ENCODE data around the gene SPECC1. TPM values are rescaled to one million over a fixed set of nuclear protein-coding genes. Genes with fewer than 3 reads are reported as not detected.
"Not testable (repeated sequence)": the region's sequence is repeated elsewhere in the genome, so short reads cannot be mapped to it uniquely, and the experiment has no call there.

The SPECC1 gene
- total RNA-seq, 1 donor from 2014 or later, result 7.5 TPM

DNA sequence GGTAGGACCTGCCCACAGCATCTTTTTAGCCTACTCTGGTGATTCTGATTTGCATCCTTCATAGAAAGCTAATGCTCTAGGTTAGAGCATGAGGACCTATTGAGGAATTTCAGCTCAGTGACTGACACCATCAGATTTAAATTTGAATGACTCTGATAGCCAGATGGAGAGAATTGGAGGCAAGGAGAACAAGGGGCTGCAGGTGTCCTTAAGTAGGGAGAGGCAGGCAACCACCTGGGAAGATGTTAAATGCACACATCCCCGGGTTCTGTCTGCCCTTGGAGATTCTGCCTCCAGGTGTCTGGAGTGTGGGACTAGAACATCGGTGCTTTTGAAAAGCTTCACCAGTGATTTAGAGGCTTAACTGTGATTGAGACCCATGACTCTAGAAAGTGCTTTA is 221.8 kb downstream of the SPECC1 start:
- intact Hi-C loops (cut with micrococcal nuclease), result loop anchor here (10.0 kb wide), 1 partner anchor 624 kb away; no protein-coding TSS in a partner anchor
- no peak for TF ChIP-seq CTCF (IDR thresholded peaks at IDR 0.05)
- H3K4me1 Mint-ChIP-seq, result no peaks in the 10 kb centered on the region
- H3K27ac Mint-ChIP-seq, result no peak overlapping the region
- ChIA-PET CTCF (no interaction called here), POLR2A (no interaction called here)
- H3K27me3 Mint-ChIP-seq, result no peaks in the 10 kb centered on the region
- ATAC-seq (ENCODE audit: low read depth), result no peak
- H3K36me3 Mint-ChIP-seq (ENCODE audit: low read depth), result peaks cover 14% of the 10 kb centered on the region
- no peaks in the 10 kb centered on the region for H3K9me3 Mint-ChIP-seq
- H3K4me3 Mint-ChIP-seq, result no peak overlapping the region
- DNase-seq, result no peak

GRCh38 chr17:20232611-20233010 is 223.5 kb downstream of the SPECC1 start:
- H3K27ac Mint-ChIP-seq, result no peak overlapping the region
- intact Hi-C loops (cut with micrococcal nuclease), result loop anchor here (10.0 kb wide), 1 partner anchor 622 kb away; no protein-coding TSS in a partner anchor
- POLR2A ChIA-PET, result no interaction called here

DNA sequence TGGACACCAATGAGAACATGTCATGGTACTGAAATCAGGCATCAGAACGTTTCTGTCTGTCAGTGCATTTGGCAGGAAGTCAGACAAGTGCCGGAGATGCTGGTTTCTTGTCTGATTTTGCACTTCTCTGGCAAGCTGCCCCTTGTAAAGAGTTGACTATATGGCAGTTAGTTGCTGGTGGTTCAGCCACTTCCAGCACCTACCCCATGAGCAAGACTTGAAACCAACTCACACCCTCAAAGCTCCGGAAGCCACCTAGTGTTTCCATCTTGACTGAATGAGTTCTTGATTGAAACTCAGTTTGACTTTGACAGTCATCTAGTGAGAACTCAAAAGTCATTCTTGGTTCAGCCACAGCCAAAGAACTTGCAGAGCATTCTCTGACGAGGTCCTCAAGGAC is 225.1 kb downstream of the SPECC1 start:
- DNase-seq (no peak), ATAC-seq (ENCODE audit: low read depth) (no peak)
- no peak overlapping the region for H3K27ac Mint-ChIP-seq
- no peak overlapping the region for H3K4me3 Mint-ChIP-seq
- no peak for TF ChIP-seq CTCF (IDR thresholded peaks at IDR 0.05)
- intact Hi-C loops (cut with micrococcal nuclease), result loop anchor here (10.0 kb wide), 1 partner anchor 621 kb away; no protein-coding TSS in a partner anchor
- H3K9me3 Mint-ChIP-seq, result no peaks in the 10 kb centered on the region
- H3K27me3 Mint-ChIP-seq, result no peaks in the 10 kb centered on the region
- H3K4me1 Mint-ChIP-seq, result no peaks in the 10 kb centered on the region
- ChIA-PET POLR2A (no interaction called here), CTCF (no interaction called here)
- H3K36me3 Mint-ChIP-seq (ENCODE audit: low read depth), result peaks cover 7% of the 10 kb centered on the region

More at GRCh38 chr17:20232611-20233010, 223.5 kb downstream of the SPECC1 start:
- CTCF ChIA-PET, result no interaction called here
- H3K4me1 Mint-ChIP-seq, result no peaks in the 10 kb centered on the region
- no peak overlapping the region for H3K4me3 Mint-ChIP-seq
- H3K36me3 Mint-ChIP-seq (ENCODE audit: low read depth), result peaks cover 10% of the 10 kb centered on the region
- DNase-seq (no peak), ATAC-seq (ENCODE audit: low read depth) (no peak)
- TF ChIP-seq CTCF (IDR thresholded peaks at IDR 0.05), result no peak
- H3K27me3 Mint-ChIP-seq, result no peaks in the 10 kb centered on the region
- H3K9me3 Mint-ChIP-seq, result no peaks in the 10 kb centered on the region

GRCh38 chr17:20235747-20236146 is 226.6 kb downstream of the SPECC1 start:
- Mint-ChIP-seq H3K36me3 (ENCODE audit: low read depth) (peaks cover 7% of the 10 kb centered on the region), H3K27me3 (no peaks in the 10 kb centered on the region), H3K9me3 (no peaks in the 10 kb centered on the region), H3K27ac (no peak overlapping the region), H3K4me3 (no peak overlapping the region), H3K4me1 (no peaks in the 10 kb centered on the region)
- DNase-seq, result no peak
- CTCF ChIA-PET, result no interaction called here
- no peak for TF ChIP-seq CTCF (IDR thresholded peaks at IDR 0.05)
- intact Hi-C loops (cut with micrococcal nuclease), result loop anchor here (10.0 kb wide), 1 partner anchor 619 kb away; no protein-coding TSS in a partner anchor
- POLR2A ChIA-PET, result no interaction called here
- no peak for ATAC-seq (ENCODE audit: low read depth)

DNA sequence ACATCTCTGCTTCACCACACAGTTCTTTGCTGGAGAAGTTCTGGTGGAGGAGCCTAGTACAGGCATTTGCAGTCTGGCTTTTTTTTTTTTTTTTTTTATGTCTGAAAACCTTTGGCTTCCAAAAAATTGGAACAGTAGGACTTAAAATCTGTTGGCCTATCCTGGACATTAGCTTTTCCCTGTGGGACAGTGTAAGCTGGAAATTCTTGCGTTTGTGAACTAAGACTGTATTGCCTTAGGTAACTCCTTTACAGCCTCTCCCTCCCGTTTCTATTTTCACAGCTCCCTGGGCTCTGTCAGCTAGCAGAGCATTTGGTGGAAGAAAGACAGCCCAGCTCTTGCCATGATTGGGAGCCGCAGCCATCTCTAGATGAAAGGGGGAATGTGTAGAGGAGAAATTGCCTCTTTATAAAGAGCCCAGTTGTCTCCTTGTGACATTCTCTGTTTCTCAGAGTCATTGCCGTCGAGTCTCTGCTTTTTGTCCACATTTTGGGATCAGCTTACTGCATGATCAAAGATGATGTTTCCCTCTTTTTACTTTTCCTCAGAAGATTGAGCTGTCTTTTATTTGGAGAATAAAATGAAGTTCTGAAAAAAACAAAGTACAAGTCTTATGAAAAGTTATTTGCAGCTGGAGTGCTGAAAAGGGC is 227.5 kb downstream of the SPECC1 start:
- TF ChIP-seq CTCF (IDR thresholded peaks at IDR 0.05), result no peak
- no peak overlapping the region for H3K27ac Mint-ChIP-seq
- ChIA-PET POLR2A (no interaction called here), CTCF (no interaction called here)
- no peaks in the 10 kb centered on the region for H3K4me1 Mint-ChIP-seq
- ATAC-seq (ENCODE audit: low read depth), result no peak
- H3K4me3 Mint-ChIP-seq, result no peak overlapping the region
- intact Hi-C loops (cut with micrococcal nuclease), result loop anchor here (10.0 kb wide), 1 partner anchor 618 kb away; no protein-coding TSS in a partner anchor
- no peak for DNase-seq
- no peaks in the 10 kb centered on the region for H3K27me3 Mint-ChIP-seq
- H3K9me3 Mint-ChIP-seq, result no peaks in the 10 kb centered on the region
- peaks cover 7% of the 10 kb centered on the region for H3K36me3 Mint-ChIP-seq (ENCODE audit: low read depth)

DNA sequence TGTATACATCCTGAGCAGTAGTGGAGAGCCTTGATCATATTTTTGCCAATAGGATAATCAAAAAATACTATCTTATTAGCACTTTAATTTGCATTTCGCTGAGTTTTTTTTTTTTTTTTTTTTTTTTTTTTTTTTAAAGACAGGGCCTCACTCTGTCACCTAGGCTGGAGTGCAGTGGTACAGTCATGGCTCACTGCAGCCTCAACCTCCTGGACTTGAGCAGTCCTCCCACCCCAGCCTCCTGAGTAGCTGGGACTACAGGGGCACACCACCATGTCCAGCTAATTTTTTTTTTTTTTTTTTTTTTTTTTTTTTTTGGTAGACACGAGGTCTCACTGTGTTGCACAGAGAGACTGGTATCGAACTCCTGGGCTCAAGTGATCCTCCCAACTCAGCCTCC is 230.6 kb downstream of the SPECC1 start:
- H3K4me3 Mint-ChIP-seq; H3K27me3 Mint-ChIP-seq; H3K9me3 Mint-ChIP-seq; DNase-seq; H3K4me1 Mint-ChIP-seq; H3K36me3 Mint-ChIP-seq (ENCODE audit: low read depth); CTCF ChIA-PET; POLR2A ChIA-PET; ATAC-seq (ENCODE audit: low read depth); H3K27ac Mint-ChIP-seq: not testable (repeated sequence)
- intact Hi-C loops (cut with micrococcal nuclease), result loop anchor here (10.0 kb wide), 1 partner anchor 615 kb away; no protein-coding TSS in a partner anchor

Data from activated B cell treated with CpG ODN at 0.5 μM for 24 hours (primary cell).